HFFc6 (cell line): ENCODE measurements around the gene PANX3. TPM values are rescaled to one million over a fixed set of nuclear protein-coding genes. Genes with fewer than 3 reads are reported as not detected.

ENCODE experiments used
- DNase-seq: peaks from one replicate; pipeline ENCODE4 v3.0.0-alpha.2; 2018
- H3K27ac Mint-ChIP-seq: 2 replicates; pipeline ENCODE4 v1.8.0; 2020; ENCODE audit warnings: mild to moderate bottlenecking, mixed read lengths
- H3K27me3 Mint-ChIP-seq: 2 replicates; pipeline ENCODE4 v1.8.0; 2021; ENCODE audit warnings: mild to moderate bottlenecking, moderate library complexity, mixed read lengths; ENCODE audit not compliant: insufficient read depth
- H3K36me3 Mint-ChIP-seq: 2 replicates; pipeline ENCODE4 v1.8.0; 2021; ENCODE audit warnings: low read depth, mixed read lengths
- H3K4me1 Mint-ChIP-seq: 2 replicates; pipeline ENCODE4 v1.8.0; 2020; ENCODE audit warnings: low read depth, mixed read lengths
- H3K4me3 Mint-ChIP-seq: 2 replicates; pipeline ENCODE4 v1.8.0; 2020; ENCODE audit warnings: mild to moderate bottlenecking, moderate library complexity, mixed read lengths
- H3K9me3 Mint-ChIP-seq: 2 replicates; pipeline ENCODE4 v1.8.0; 2020; ENCODE audit warnings: mild to moderate bottlenecking, mixed read lengths
- total RNA-seq, 6 experiments: library from RNA; stranded (reverse); fragmentation: NEBNext Ultra II Directional; extraction: Animal tissue kit (Norgen Biotek cat#: 25700); gene quantifications; 2 replicates in 1 of 6; 3 replicates in 5 of 6; pipeline ENCODE4 v1.2.3, GENCODE V29; 2021
- TF ChIP-seq, protein P1 (sequence below): fragments of 200-600 bp; sonication (generic); IDR thresholded peaks from 2 replicates; pipeline ENCODE4 v1.5.0; 2021; ENCODE audit warnings: antibody characterized with exemption, mild to moderate bottlenecking

PANX3 gene
- total RNA-seq, 6 experiments from 2014 or later: not detected

DNA sequence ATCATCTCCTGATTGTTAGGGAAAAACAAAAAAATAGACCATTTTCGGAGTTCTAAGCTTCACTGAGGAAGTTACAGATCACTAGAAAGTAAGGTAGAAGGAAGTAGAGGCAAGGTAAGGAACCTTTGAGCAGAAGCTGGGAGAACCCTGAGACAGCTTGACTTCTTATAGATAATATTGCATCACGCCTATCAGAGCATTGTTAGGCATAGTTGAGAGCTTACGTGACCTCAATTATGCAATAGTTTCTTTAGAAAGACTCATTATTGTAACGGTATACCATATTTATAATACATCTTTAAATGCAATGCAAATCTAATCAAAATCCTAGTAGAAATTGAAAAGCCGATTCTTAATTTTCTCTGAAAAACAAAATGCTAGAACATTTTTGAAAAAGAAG is 16.3 kb downstream of the PANX3 start:
- TF ChIP-seq, protein P1, sequence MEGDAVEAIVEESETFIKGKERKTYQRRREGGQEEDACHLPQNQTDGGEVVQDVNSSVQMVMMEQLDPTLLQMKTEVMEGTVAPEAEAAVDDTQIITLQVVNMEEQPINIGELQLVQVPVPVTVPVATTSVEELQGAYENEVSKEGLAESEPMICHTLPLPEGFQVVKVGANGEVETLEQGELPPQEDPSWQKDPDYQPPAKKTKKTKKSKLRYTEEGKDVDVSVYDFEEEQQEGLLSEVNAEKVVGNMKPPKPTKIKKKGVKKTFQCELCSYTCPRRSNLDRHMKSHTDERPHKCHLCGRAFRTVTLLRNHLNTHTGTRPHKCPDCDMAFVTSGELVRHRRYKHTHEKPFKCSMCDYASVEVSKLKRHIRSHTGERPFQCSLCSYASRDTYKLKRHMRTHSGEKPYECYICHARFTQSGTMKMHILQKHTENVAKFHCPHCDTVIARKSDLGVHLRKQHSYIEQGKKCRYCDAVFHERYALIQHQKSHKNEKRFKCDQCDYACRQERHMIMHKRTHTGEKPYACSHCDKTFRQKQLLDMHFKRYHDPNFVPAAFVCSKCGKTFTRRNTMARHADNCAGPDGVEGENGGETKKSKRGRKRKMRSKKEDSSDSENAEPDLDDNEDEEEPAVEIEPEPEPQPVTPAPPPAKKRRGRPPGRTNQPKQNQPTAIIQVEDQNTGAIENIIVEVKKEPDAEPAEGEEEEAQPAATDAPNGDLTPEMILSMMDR: no peak
- Mint-ChIP-seq H3K27ac (no peak overlapping the region), H3K9me3 (no peaks in the 10 kb centered on the region), H3K4me3 (no peak overlapping the region), H3K4me1 (peaks cover 23% of the 10 kb centered on the region), H3K36me3 (peaks cover 25% of the 10 kb centered on the region), H3K27me3 (no peaks in the 10 kb centered on the region)
- no peak for DNase-seq

DNA sequence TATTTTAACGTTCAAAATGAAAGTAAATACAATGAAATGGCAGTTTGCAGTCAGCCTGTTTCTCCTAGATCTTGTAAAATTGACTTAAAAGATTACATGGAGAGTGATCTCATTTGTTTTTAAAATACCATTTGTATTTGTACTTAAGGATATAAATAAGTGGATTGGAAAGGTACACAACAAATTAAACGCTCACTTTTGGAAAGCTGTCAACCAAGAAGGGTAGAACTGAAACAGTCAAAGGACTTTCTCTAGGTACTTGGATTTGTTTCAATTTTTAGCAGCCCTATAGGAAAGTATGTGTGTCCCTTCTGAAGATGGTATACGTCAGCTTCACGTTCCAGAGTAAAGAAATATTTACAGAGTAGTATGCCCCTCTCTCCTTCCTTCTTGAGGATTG is 18.7 kb downstream of the PANX3 start:
- peaks cover 8% of the 10 kb centered on the region for H3K4me1 Mint-ChIP-seq
- no peak for DNase-seq
- no peaks in the 10 kb centered on the region for H3K9me3 Mint-ChIP-seq
- no peak overlapping the region for H3K4me3 Mint-ChIP-seq
- no peak overlapping the region for H3K27ac Mint-ChIP-seq
- H3K36me3 Mint-ChIP-seq: peaks cover 32% of the 10 kb centered on the region
- no peaks in the 10 kb centered on the region for H3K27me3 Mint-ChIP-seq
- TF ChIP-seq, protein P1: no peak

DNA sequence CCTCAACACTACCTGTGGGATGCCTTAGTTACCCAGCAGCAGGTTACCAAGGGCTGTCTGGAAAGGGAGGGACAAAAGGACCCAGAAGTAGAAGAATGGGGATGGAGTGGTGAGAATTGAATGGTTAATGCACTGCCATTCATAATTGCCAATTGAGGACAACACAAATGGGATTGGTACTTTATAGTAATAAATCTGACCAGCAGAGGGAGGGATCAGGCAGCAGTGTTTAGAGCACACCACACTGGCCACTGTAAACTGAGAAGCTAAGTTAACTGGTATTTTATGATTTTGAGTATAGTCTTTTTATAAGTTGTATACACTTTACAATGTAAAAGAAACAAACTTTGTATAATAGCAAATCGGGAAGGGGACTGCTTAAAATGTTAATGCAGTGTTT is 22.1 kb downstream of the PANX3 start:
- Mint-ChIP-seq H3K36me3 (peaks cover 26% of the 10 kb centered on the region), H3K4me1 (no peaks in the 10 kb centered on the region), H3K4me3 (no peak overlapping the region), H3K9me3 (no peaks in the 10 kb centered on the region), H3K27me3 (no peaks in the 10 kb centered on the region), H3K27ac (no peak overlapping the region)
- DNase-seq: peak; percentile 19
- TF ChIP-seq, protein P1: peak; percentile 66

DNA sequence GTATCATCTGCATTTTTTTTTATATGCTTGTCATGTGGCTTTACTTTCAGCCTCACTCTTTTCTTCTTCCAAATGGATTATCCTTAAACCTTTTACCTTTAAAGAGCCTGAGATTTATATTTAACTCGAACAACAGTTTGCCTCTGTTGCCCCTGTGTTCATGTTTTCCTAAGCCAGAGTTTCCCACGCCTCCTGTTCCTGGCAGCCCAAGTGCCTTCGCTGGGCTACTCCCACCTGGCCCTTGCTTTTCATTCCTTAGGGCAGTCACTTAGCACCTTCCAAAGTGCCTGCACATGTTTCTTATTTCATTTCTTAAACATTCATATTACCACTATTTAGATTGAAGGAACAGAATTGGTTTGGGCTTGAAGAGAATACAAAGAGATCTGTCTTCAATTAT is 24.7 kb downstream of the PANX3 start:
- no peaks in the 10 kb centered on the region for H3K4me1 Mint-ChIP-seq
- no peaks in the 10 kb centered on the region for H3K9me3 Mint-ChIP-seq
- no peaks in the 10 kb centered on the region; the same call in 1 of the 2 replicates for H3K27me3 Mint-ChIP-seq
- TF ChIP-seq, protein P1: no peak
- H3K27ac Mint-ChIP-seq: no peak overlapping the region
- H3K36me3 Mint-ChIP-seq: peaks cover 25% of the 10 kb centered on the region
- no peak for DNase-seq
- no peak overlapping the region for H3K4me3 Mint-ChIP-seq

DNA sequence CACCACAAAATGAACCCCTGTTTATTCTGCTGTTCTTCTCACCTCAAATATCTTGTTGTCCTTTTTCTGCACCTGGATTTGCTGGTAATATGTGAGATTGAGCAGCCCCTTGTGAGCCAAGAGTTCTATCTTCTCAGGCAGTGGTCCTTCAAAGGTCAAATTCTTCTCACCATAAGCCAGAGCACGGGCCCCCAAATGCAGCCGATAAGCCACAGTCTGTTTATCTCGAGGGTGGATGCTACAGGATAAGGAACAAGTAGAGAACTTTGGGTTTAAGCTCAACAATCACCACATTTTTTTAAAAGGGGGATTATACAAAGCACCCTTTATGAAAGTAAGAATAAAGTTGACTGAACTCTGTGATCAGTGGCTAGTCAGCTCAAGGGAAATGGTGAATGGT is 27.3 kb downstream of the PANX3 start:
- no peak overlapping the region for H3K4me3 Mint-ChIP-seq
- H3K36me3 Mint-ChIP-seq: peaks cover 20% of the 10 kb centered on the region
- no peaks in the 10 kb centered on the region for H3K9me3 Mint-ChIP-seq
- peaks cover 15% of the 10 kb centered on the region for H3K4me1 Mint-ChIP-seq
- TF ChIP-seq, protein P1: no peak
- DNase-seq: no peak
- H3K27ac Mint-ChIP-seq: no peak overlapping the region
- H3K27me3 Mint-ChIP-seq: no peaks in the 10 kb centered on the region; the same call in 1 of the 2 replicates

DNA sequence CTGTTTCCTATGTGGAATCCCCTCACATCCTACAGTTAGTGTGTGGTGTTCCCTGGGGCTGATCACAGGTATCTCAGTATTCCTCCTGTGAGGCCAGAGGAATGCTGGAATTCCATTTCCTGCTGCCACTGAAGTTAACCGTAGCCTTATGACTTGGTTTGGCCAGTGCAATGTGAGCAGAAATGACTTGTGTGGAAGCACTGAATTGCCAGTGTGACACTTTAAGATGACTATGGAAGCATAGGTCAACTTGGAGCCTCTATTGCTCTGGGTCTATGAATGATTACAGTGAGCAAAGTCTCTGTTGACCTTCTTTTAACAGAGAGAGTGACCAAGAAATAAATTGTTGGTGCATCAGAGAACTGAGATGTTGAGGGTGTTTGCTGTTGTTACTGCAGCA is 28.0 kb downstream of the PANX3 start:
- Mint-ChIP-seq H3K4me3 (no peak overlapping the region), H3K36me3 (peaks cover 18% of the 10 kb centered on the region), H3K27me3 (no peaks in the 10 kb centered on the region; the same call in 1 of the 2 replicates), H3K9me3 (no peaks in the 10 kb centered on the region), H3K4me1 (peaks cover 22% of the 10 kb centered on the region), H3K27ac (no peak overlapping the region)
- no peak for DNase-seq
- TF ChIP-seq, protein P1: no peak
